Activated CD4-positive, alpha-beta T cell treated with anti-CD3 and anti-CD28 coated beads, Interleukin-2, amount 10 ng/mL, durations not matched to agents 7 days and 5 days (primary cell): ENCODE data around the gene TM9SF1. TPM values are rescaled to one million over a fixed set of nuclear protein-coding genes. Genes with fewer than 3 reads are reported as not detected.
"Not testable (repeated sequence)": the region's sequence is repeated elsewhere in the genome, so short reads cannot be mapped to it uniquely, and the experiment has no call there.

Experiments
- CTCF ChIA-PET: fragments of 350-600 bp; sonication (Branson Sonifier 250); formaldehyde crosslinking; loops from one replicate; lab custom pipeline; 2021; ENCODE audit warnings: antibody characterized with exemption; lab: Charles Lee
- POLR2A ChIA-PET: fragments of 350-600 bp; sonication (Branson Sonifier 250); formaldehyde crosslinking; loops from one replicate; lab custom pipeline; 2021; ENCODE audit warnings: antibody characterized with exemption; lab: Charles Lee
- DNase-seq: peaks from one replicate; pipeline ENCODE4 v3.0.0-alpha.2; 2020
- H3K27ac Mint-ChIP-seq: one replicate; pipeline ENCODE4 v1.8.0; 2021; ENCODE audit warnings: mild to moderate bottlenecking, moderate library complexity, mixed read lengths
- H3K27me3 Mint-ChIP-seq: one replicate; pipeline ENCODE4 v1.8.0; 2021; ENCODE audit warnings: mixed read lengths
- H3K36me3 Mint-ChIP-seq: one replicate; pipeline ENCODE4 v1.8.0; 2021; ENCODE audit warnings: low read depth, mixed read lengths
- H3K4me1 Mint-ChIP-seq: one replicate; pipeline ENCODE4 v1.8.0; 2021; ENCODE audit warnings: mixed read lengths
- H3K4me3 Mint-ChIP-seq: one replicate; pipeline ENCODE4 v1.8.0; 2021; ENCODE audit warnings: mild to moderate bottlenecking, moderate library complexity, mixed read lengths
- H3K9me3 Mint-ChIP-seq: one replicate; pipeline ENCODE4 v1.8.0; 2021; ENCODE audit warnings: mixed read lengths
- total RNA-seq, 2 experiments: library from RNA; stranded (reverse); gene quantifications; one replicate each; pipeline ENCODE4 v1.2.3, GENCODE V29; 2021

The TM9SF1 gene
- total RNA-seq, 2 experiments from 2014 or later = 28.6 to 33.2 TPM

DNA sequence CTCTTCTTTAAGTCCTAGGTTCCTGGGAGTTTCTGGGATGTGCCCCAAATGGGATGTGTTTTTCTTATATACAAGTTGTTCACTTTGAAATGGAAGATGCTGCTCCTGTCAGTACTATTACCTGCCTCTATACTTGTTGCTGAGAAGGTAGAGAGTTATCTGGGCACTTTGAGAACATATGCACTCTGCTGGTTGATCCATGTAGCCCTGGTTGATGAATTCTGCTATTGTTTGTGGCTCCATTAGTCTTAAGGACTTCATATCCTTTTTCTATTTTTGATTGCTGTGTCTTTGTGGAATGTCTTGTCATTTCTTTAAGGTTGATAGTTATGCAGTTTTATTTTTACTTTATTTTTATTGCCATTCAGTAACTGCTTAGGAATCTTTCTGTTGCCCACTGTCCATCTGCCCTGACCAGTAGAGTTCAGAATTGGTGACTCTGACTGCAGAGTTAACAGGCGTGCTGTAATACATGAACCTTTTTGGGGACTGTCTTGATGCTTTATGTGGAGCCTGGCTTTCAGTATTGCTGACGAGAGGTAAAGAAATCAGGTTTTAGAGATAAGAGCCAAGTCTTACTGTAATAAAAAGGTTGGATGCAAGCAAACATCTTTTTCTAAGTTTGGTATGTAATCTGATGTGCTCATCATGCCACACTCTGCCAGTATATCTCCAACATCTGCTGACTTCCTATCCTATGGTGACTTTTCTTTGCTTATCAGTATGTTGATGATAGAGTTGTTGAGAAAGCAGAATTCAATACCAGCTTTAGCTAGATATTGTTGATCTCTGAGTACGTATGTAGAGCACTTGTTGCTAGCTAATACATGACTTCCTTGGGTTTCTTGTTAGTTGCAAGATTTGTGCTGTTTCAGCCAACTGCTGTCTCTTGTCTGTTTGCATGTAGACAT is 39.1 kb upstream of the TM9SF1 start:
- peaks cover 72% of the 10 kb centered on the region for H3K4me1 Mint-ChIP-seq
- no peaks in the 10 kb centered on the region for H3K9me3 Mint-ChIP-seq
- CTCF ChIA-PET = interaction anchor here (0.8 to 2.3 kb wide), 9 partner anchors 8 to 197 kb away, joined by 3 to 14 read pairs (median 5); partner anchors contain the start of genes CIDEB, IRF9, LTB4R2 and MDP1
- no peak for DNase-seq
- POLR2A ChIA-PET = interaction anchor here (1.3 kb wide), 1 partner anchor 18 kb away, joined by 3 read pairs; the partner anchor contains the start of gene MDP1
- H3K27me3 Mint-ChIP-seq = no peaks in the 10 kb centered on the region
- H3K4me3 Mint-ChIP-seq = peak overlapping the region; percentile 97
- peaks cover 54% of the 10 kb centered on the region for H3K36me3 Mint-ChIP-seq
- peak overlapping the region; percentile 33 for H3K27ac Mint-ChIP-seq

DNA sequence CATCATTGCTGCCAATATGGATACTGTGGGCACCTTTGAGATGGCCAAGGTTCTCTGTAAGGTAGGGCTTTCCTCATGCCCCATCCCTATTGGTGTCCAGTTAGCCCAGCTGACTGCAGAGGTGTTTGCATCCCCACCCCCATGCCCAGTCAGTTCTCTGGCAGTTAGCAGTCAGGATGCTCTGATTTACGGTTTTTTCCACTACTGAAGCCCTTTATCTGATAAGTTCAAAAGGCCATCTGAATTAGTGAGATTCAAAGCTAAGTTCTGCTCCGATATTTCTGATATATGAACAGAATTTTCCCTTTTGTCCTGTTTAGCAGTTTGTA is 38.3 kb upstream of the TM9SF1 start:
- peak overlapping the region; percentile 97 for H3K4me3 Mint-ChIP-seq
- H3K27ac Mint-ChIP-seq = peak overlapping the region; percentile 93
- H3K4me1 Mint-ChIP-seq = peaks cover 67% of the 10 kb centered on the region
- H3K36me3 Mint-ChIP-seq = peaks cover 45% of the 10 kb centered on the region
- CTCF ChIA-PET = interaction anchor here (0.8 to 2.3 kb wide), 3 partner anchors 9 to 18 kb away, joined by 3 to 14 read pairs (median 4); partner anchors contain the start of genes MDP1 and TINF2
- DNase-seq = no peak
- H3K9me3 Mint-ChIP-seq = no peaks in the 10 kb centered on the region
- no peaks in the 10 kb centered on the region for H3K27me3 Mint-ChIP-seq
- POLR2A ChIA-PET = no interaction called here

DNA sequence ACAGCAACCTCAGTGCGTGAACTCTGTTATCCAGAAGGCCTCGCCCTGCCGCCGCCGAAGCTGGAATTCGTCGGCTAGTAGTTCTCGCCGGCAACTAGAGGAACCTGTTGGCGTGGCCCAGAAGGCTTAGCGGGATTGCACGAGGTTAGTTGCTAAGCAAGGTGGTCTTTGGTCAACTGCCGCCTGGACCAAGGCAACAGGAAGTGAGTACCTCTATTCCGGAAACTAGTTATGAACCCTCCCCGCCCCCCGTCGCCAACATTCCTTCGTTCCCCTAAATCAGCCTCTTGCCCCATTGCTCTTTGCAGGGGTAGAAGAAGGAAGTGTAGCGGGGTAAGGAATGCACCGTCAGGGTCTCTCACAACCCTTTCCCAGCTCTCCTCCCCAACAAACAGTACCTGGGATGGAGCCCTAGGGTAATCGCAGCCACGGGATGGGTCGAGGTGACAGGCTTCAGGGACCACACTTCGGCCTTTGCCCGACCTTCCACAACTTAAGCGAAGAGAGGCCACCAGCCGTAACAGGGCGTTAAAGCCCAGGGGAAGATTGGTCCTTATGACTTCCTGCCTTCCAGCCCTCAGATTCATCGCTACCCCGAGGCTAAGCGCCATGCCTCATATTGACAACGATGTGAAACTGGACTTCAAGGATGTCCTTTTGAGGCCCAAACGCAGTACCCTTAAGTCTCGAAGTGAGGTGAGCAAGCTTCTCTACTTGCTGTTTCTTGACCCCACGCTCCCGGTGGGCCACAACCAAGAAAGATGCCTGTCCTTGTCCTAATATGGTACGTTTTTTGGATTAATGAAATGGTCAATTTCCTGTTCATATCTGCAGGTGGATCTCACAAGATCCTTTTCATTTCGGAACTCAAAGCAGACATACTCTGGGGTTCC is 37.6 kb upstream of the TM9SF1 start, which contains the start of gene GMPR2:
Gene GMPR2, plus strand, starts transcription at position 285 of the 893 bp plus-strand sequence. Its CDS starts 325 bp downstream, at position 610.
- Mint-ChIP-seq H3K4me1 (peaks cover 61% of the 10 kb centered on the region), H3K4me3 (peak within 1 kb of the TSS; percentile 97), H3K27ac (peak within 1 kb of the TSS; percentile 93), H3K9me3 (no peaks in the 10 kb centered on the region), H3K27me3 (no peaks in the 10 kb centered on the region), H3K36me3 (peaks cover 39% of the 10 kb centered on the region)
- POLR2A ChIA-PET = interaction anchor here (0.7 to 1.2 kb wide), 2 partner anchors 10 to 38 kb away, joined by 3 to 5 read pairs; partner anchors contain the start of gene TINF2
- DNase-seq = peak; percentile 35
- CTCF ChIA-PET = interaction anchor here (0.8 to 2.3 kb wide), 3 partner anchors 10 to 17 kb away, joined by 3 to 14 read pairs (median 4); partner anchors contain the start of genes MDP1 and TINF2

DNA sequence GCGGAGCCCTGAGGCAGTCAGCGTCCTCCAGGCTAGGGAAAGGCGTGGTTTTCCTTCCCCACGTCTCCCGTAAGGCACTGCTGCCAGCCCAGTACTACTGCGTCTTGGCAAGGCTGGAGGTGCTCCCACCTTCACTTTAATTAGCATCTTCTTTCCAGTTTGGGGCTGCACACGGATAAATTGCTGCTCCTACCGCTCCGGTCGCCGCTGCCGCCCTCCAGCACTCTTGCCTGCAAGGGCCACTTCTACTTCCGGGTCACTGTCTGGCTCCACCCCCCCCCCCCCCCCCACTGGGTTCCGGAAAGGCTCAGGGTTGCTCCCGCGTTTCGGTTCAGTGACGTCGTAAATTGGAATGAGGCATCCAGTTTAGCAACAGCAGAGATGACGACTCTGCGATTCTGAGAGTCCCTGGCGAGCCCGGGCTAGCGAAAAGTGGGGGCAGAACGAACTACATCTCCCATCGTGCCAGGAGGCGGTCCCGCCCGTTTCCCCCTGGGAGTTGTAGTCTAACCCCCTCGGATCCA is 36.9 kb upstream of the TM9SF1 start, which contains the start of gene NEDD8:
Gene NEDD8, minus strand, starts transcription at position 247 of the 524 bp plus-strand sequence. Its CDS starts 100 bp downstream, at position 147.
- Mint-ChIP-seq H3K36me3 (peaks cover 36% of the 10 kb centered on the region), H3K27ac (peak within 1 kb of the TSS; percentile 93), H3K4me3 (peak within 1 kb of the TSS; percentile 97), H3K4me1 (peaks cover 61% of the 10 kb centered on the region), H3K9me3 (no peaks in the 10 kb centered on the region), H3K27me3 (no peaks in the 10 kb centered on the region)
- peak; percentile 91 for DNase-seq
- ChIA-PET CTCF (interaction anchor here (1.4 to 2.3 kb wide), 2 partner anchors 10 to 12 kb away, joined by 3 to 14 read pairs; partner anchors contain the start of gene TINF2), POLR2A (interaction anchor here (1.2 kb wide), 1 partner anchor 10 kb away, joined by 5 read pairs; the partner anchor contains the start of gene TINF2)

DNA sequence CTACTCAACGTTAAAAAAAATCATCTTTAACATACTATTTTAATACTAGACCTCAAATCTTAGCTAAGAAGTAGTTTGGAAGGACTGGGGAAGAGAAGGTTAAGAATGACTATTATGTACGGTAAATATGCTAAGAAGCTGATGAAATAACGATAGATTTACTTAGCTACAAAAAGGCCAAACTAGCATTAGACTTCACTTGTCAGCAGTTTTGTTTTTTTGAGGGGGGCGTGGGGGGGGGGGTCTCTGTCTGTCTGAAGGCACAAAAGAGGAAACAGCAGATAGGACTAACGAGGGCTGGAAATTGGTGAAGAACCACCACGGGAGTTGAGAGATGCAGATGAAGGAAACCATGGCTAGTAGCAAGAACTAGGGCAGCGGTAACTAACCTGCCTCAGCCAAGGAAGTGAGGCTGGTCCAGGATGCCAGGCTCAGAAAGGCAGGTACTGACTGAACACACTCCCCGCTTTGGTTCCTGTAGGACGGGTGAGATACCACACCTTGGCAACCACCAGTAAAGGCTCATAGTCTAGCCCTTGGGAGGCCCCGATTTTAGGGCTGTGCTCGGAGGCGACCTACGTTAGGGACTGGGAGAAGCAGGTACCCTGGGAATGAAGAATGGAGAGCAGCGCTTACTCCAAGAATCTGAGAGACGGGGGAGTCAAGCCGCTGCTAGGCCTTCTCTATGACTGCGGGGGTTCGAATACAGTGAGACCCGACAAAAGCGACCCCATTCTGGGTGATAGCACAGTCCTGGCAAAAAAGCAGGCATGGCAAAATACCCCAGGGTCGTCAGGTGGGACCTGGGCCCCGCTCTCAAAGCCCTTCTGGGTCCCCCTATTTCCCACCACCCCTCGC is 36.3 kb upstream of the TM9SF1 start:
- Mint-ChIP-seq H3K27me3 (no peaks in the 10 kb centered on the region), H3K9me3 (no peaks in the 10 kb centered on the region), H3K4me3 (peak overlapping the region; percentile 97), H3K4me1 (peaks cover 60% of the 10 kb centered on the region), H3K27ac (peak overlapping the region; percentile 93), H3K36me3 (peaks cover 30% of the 10 kb centered on the region)
- DNase-seq = peak; percentile 35
- CTCF ChIA-PET = interaction anchor here (0.6 to 1.3 kb wide), 4 partner anchors 8 to 43 kb away, joined by 3 read pairs; partner anchors contain the start of gene IPO4
- POLR2A ChIA-PET = interaction anchor here (0.6 to 1.2 kb wide), 2 partner anchors 11 to 73 kb away, joined by 5 to 6 read pairs; partner anchors contain the start of gene TINF2

DNA sequence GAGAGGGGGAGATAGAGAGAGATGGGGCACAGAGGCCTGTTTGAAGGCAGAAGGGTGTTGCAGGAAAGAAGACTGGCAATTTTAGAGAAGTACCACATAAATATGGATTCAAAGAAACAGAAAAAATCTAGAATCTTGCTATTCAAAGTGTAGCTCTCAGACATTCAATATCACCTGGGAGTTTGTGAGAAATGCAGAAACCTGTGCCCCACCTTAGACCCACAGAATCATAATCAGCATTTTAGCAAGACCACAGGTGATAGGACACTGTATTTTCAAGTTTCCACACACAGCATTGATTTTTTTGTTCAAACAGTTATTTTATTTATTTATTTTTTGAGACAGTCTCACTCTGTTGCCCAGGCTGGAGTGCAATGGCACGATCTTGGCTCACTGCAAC is 33.7 kb upstream of the TM9SF1 start:
- Mint-ChIP-seq H3K27me3 (no peaks in the 10 kb centered on the region), H3K4me3 (no peak overlapping the region), H3K9me3 (no peaks in the 10 kb centered on the region), H3K4me1 (peaks cover 42% of the 10 kb centered on the region), H3K36me3 (peaks cover 14% of the 10 kb centered on the region), H3K27ac (peak overlapping the region; percentile 54)
- POLR2A ChIA-PET = interaction anchor here (0.7 kb wide), 1 partner anchor 66 kb away, joined by 6 read pairs; no protein-coding TSS in a partner anchor
- CTCF ChIA-PET = interaction anchor here (0.8 to 1.2 kb wide), 4 partner anchors 9 to 25 kb away, joined by 3 to 5 read pairs (median 4); partner anchors contain the start of genes MDP1 and TINF2
- DNase-seq = no peak

DNA sequence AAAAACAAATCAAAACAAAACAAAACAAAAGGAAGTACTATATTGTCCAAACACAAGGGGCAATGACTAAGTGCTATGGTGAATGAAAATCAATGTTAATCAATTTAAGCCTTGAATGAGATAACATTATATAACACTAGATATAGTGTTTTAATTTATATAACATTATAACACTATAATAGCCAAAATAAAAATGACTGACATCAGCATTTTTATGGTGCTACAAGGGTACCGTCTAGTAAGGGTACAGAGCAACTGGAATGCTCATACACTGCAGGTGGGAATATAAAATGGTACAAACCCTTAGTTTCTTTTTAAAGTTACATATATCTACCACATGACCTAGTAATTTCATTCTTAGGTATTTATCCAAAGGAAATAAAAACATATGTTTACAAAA is 31.2 kb upstream of the TM9SF1 start:
- CTCF ChIA-PET = interaction anchor here (1.2 to 1.5 kb wide), 2 partner anchors 16 to 71 kb away, joined by 6 to 7 read pairs; partner anchors contain the start of gene TINF2
- Mint-ChIP-seq H3K27ac (no peak overlapping the region), H3K36me3 (peaks cover 13% of the 10 kb centered on the region), H3K27me3 (no peaks in the 10 kb centered on the region), H3K4me3 (no peak overlapping the region), H3K9me3 (no peaks in the 10 kb centered on the region), H3K4me1 (peaks cover 31% of the 10 kb centered on the region)
- POLR2A ChIA-PET = no interaction called here
- no peak for DNase-seq

DNA sequence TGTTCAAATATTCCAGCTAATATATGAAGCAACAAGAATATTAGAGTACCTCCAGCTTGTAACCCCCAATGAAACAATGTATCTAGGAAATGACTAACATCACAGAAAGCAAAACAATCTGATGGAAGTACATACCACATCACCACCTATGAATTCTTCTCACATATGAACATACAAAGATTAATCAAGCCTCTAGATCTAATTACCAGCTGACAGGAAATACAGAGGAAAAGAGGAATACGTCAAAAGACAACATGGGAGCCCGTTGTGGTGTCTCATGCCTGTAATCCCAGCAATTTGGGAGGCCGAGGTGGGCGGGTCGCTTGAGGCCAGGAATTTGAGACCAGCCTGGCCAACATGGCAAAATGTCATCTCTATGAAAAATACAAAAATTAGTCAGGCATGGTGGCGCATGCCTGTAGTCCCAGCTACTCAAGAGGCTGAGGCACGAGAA is 29.4 kb upstream of the TM9SF1 start:
- no peak overlapping the region for H3K4me3 Mint-ChIP-seq
- ChIA-PET POLR2A (no interaction called here), CTCF (interaction anchor here (1.6 kb wide), 1 partner anchor 18 kb away, joined by 5 read pairs; the partner anchor contains the start of gene TINF2)
- DNase-seq = no peak
- H3K36me3 Mint-ChIP-seq = peaks cover 13% of the 10 kb centered on the region
- no peaks in the 10 kb centered on the region for H3K27me3 Mint-ChIP-seq
- H3K4me1 Mint-ChIP-seq = peaks cover 21% of the 10 kb centered on the region
- H3K27ac Mint-ChIP-seq = no peak overlapping the region
- no peaks in the 10 kb centered on the region for H3K9me3 Mint-ChIP-seq

DNA sequence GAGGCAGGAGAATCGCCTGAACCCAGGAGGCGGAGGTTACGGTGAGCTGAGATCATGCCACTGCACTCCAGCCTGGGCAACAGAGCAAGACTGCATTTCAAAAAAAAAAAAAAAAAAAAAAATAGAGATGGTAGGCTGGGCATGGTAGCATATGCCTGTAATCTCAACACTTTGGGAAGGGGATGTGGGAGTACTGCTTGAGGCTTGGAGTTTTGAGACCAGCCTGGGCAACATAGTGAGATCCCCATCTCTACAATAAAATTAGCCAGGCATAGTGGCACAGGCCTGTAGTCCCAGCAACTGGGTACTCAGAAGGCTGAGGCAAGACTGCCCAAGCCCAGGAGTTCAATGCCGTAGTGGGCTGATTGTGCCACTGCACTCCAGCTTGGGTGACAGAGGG is 27.7 kb upstream of the TM9SF1 start:
- not testable (repeated sequence) for H3K27ac Mint-ChIP-seq, DNase-seq, H3K9me3 Mint-ChIP-seq, H3K4me3 Mint-ChIP-seq, H3K27me3 Mint-ChIP-seq
- H3K36me3 Mint-ChIP-seq = peaks cover 17% of the 10 kb centered on the region
- CTCF ChIA-PET = interaction anchor here (0.6 to 1.6 kb wide), 2 partner anchors 8 to 19 kb away, joined by 3 to 5 read pairs; partner anchors contain the start of gene TINF2
- H3K4me1 Mint-ChIP-seq = peaks cover 17% of the 10 kb centered on the region
- POLR2A ChIA-PET = interaction anchor here (0.7 kb wide), 1 partner anchor 13 kb away, joined by 3 read pairs; no protein-coding TSS in a partner anchor

DNA sequence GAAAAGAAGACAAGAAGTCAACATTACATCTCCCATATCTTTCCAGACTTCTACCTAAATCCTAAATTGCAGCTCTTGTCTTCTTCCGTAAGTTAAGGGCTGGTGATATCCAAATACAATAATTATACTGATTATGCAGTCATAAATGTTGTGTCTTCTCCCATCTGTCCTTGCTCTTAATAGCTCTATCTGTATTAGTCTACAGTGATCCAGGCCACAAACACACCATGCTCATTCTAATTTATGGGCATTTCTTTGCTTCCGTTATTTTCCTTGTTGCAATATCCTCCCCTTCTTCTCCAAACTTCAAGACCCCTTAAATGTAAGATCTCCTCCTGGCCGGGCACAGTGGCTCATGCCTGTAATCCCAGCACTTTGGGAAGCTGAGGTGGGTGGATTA is 24.3 kb upstream of the TM9SF1 start:
- POLR2A ChIA-PET = no interaction called here
- H3K4me3 Mint-ChIP-seq = no peak overlapping the region
- H3K4me1 Mint-ChIP-seq = peaks cover 26% of the 10 kb centered on the region

More for the DNA sequence above, 24.3 kb upstream of the TM9SF1 start:
- no peak overlapping the region for H3K27ac Mint-ChIP-seq
- DNase-seq = no peak
- H3K36me3 Mint-ChIP-seq = peaks cover 14% of the 10 kb centered on the region
- CTCF ChIA-PET = interaction anchor here (0.9 to 2.1 kb wide), 8 partner anchors 8 to 212 kb away, joined by 3 to 14 read pairs (median 4); partner anchors contain the start of genes GMPR2 and TINF2
- H3K27me3 Mint-ChIP-seq = no peaks in the 10 kb centered on the region
- H3K9me3 Mint-ChIP-seq = no peaks in the 10 kb centered on the region
